ENCODE data around the gene DOCK6.

DNA sequence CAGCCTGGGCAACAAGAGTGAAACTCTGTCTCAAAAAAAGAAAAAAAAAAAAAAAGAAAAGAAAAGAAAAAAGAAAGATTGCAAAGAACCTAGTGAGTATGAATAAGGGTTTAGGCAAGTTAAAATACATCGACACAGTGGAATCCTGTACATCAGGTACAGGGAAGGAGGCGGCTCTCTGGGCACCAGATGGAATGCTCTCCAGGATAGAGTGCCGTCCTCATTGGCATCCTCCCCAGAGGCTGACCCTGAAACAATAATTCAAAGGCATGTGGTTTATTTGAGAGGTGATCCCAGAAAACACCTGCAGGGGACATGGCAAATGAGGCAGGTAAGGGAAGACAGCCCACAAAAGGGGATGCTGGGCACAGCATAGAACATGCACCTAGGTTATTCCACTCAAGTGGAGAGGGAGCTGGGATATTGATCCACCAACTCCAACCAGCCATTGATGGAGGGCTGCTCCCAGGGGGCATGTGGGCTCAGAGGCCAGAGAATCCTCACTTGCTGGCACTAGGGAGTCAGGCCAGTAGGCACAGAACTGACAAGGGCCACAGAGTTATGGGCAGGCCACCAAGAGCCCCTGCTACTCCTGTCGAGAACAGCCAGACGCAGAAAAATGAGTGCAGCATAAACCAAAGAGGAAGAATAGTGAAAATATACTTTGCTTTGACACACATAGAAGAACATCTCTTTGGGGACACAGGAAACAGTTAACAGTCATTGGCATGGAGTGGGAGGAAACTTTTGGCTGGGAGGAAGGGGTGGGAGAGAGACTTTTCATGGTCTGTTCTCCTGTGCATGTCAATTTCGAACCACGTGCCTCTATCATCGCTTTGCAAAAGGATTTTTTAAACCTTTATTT is 37.9 kb upstream of the DOCK6 start:
- no peak for TF ChIP-seq REST (tag by site-specific recombination; IDR thresholded peaks at IDR 0.05)
- TF ChIP-seq, protein P1, sequence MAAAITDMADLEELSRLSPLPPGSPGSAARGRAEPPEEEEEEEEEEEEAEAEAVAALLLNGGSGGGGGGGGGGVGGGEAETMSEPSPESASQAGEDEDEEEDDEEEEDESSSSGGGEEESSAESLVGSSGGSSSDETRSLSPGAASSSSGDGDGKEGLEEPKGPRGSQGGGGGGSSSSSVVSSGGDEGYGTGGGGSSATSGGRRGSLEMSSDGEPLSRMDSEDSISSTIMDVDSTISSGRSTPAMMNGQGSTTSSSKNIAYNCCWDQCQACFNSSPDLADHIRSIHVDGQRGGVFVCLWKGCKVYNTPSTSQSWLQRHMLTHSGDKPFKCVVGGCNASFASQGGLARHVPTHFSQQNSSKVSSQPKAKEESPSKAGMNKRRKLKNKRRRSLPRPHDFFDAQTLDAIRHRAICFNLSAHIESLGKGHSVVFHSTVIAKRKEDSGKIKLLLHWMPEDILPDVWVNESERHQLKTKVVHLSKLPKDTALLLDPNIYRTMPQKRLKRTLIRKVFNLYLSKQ (tag by site-specific recombination; IDR thresholded peaks at IDR 0.05; ENCODE audit: borderline replicate concordance): no peak
